PC-9 (cell line): ENCODE results near the gene CEP63.

Experiments used
- EZH2 ChIP-seq: fragments of 200-600 bp; sonication (generic); IDR thresholded peaks from 2 replicates; pipeline ENCODE4 v1.8.0; 2017; ENCODE audit warnings: antibody characterized with exemption, low read depth
- TF ChIP-seq, protein P1 (sequence below): fragments of 200-600 bp; sonication (generic); conservative IDR thresholded peaks from 2 replicates; pipeline ENCODE4 v1.6.1; 2017; ENCODE audit warnings: mixed run types, antibody characterized with exemption, mild to moderate bottlenecking, moderate library complexity

DNA sequence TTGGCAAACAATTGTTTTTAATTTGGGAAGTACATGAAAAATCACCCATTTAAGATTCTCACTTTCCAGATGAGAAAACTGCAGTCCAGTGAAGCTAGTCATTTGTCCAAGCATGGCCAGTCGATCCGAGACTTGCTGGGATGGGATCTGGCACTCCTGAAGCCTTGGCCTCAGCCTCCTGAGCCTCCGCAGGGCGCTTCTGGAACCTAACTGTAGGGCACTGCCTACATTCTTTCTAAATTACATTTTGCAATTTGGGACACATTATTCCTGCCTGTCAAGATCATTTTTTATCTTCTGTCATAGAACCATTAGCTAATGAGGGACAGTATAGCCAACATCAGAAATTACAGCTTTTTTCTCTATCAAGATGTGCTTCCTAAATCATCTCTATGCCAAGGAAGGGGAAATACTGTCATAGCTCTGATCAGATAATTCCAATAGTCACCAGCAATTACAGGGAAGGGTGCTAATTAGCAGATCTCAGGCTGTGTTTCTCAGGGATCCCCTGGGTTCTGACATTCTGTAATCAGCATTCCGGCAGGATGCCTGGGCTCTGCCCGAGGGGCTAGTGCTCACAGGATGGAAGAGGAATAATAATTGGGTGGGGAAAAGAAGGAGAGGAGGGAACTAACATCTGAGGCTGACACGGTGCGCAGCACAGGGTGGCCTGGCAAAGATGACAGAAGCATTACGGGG, 28.3 kb upstream of the CEP63 start:
- TF ChIP-seq, protein P1, sequence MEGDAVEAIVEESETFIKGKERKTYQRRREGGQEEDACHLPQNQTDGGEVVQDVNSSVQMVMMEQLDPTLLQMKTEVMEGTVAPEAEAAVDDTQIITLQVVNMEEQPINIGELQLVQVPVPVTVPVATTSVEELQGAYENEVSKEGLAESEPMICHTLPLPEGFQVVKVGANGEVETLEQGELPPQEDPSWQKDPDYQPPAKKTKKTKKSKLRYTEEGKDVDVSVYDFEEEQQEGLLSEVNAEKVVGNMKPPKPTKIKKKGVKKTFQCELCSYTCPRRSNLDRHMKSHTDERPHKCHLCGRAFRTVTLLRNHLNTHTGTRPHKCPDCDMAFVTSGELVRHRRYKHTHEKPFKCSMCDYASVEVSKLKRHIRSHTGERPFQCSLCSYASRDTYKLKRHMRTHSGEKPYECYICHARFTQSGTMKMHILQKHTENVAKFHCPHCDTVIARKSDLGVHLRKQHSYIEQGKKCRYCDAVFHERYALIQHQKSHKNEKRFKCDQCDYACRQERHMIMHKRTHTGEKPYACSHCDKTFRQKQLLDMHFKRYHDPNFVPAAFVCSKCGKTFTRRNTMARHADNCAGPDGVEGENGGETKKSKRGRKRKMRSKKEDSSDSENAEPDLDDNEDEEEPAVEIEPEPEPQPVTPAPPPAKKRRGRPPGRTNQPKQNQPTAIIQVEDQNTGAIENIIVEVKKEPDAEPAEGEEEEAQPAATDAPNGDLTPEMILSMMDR = no peak
- TF ChIP-seq EZH2 = no peak
